Endothelial cell of umbilical vein (primary cell): ENCODE results near the gene CEP43. TPM values are rescaled to one million over a fixed set of nuclear protein-coding genes. Genes with fewer than 3 reads are reported as not detected.

Experiments used
- BruUV-seq: library from RNA; stranded (reverse); fragments of 400-500 nt; replicated peaks from 2 replicates; lab custom pipeline; 2021; lab: Mats Ljungman, UMichigan
- CTCF ChIA-PET: fragments of 300-600, 350-600 bp; sonication (Branson Sonifier 250); formaldehyde crosslinking; loops from one replicate; lab custom pipeline; 2021; ENCODE audit warnings: antibody characterized with exemption, inconsistent platforms; lab: Charles Lee
- POLR2A ChIA-PET: fragments of 300-600, 350-600 bp; sonication (Branson Sonifier 250); formaldehyde crosslinking; loops from one replicate; lab custom pipeline; 2021; ENCODE audit warnings: antibody characterized with exemption, inconsistent platforms; lab: Charles Lee
- DNase-seq: peaks from one replicate; pipeline ENCODE4 v3.0.0-alpha.2; 2011; ENCODE audit warnings: low read depth, low spot score
- FAIRE-seq: peaks from 2 replicates; lab custom pipeline; 2011; peaks lifted over from hg19 to GRCh38; lab: Jason Lieb, UNC
- H2AFZ ChIP-seq: 2 replicates; pipeline ENCODE4 v1.6.0; 2012; ENCODE audit warnings: low read depth, low read length, control low read depth, inconsistent platforms
- H3K27ac ChIP-seq: 2 replicates; pipeline ENCODE4 v1.5.1; 2011; ENCODE audit warnings: low read depth, mild to moderate bottlenecking, control low read depth, low read length, moderate library complexity; ENCODE audit not compliant: insufficient read depth
- H3K27me3 ChIP-seq, 2 experiments: 2 replicates each; pipeline versions ENCODE4 v1.6.0 to v1.6.1; 2011; ENCODE audit warnings: low read length in 2 of 2, mixed read lengths in 1 of 2; ENCODE audit not compliant: control insufficient read depth in 2 of 2, insufficient read depth in 2 of 2
- H3K36me3 ChIP-seq, 2 experiments: 2 replicates in 1 of 2; 3 replicates in 1 of 2; pipeline ENCODE4 v1.5.1; 2011; ENCODE audit warnings: low read length in 2 of 2, mild to moderate bottlenecking in 1 of 2, moderate library complexity in 1 of 2; ENCODE audit not compliant: control insufficient read depth in 2 of 2, insufficient read depth in 2 of 2; ENCODE audit errors: extremely low read depth in 1 of 2
- H3K4me1 ChIP-seq: 3 replicates; pipeline ENCODE4 v1.5.1; 2011; ENCODE audit warnings: mild to moderate bottlenecking, low read length; ENCODE audit not compliant: control insufficient read depth, insufficient read depth; ENCODE audit errors: extremely low read depth
- H3K4me2 ChIP-seq: 2 replicates; pipeline ENCODE4 v1.6.1; 2011; ENCODE audit warnings: low read length, control low read depth, mixed read lengths; ENCODE audit not compliant: insufficient read depth
- H3K4me3 ChIP-seq, 3 experiments: fragments of 200-600 bp in 1 of 3; sonication (generic), shearing (Covaris generic) in 1 of 3; replicated peaks in 1 of 3; 2 replicates each; pipeline ENCODE4 v1.5.1; 2011 to 2016; ENCODE audit warnings: control low read depth in 3 of 3, low read length in 3 of 3, mild to moderate bottlenecking in 2 of 3, inconsistent platforms in 1 of 3, low read depth in 1 of 3, moderate library complexity in 1 of 3; ENCODE audit not compliant: insufficient read depth in 1 of 3
- H3K79me2 ChIP-seq: 2 replicates; pipeline ENCODE4 v1.6.0; 2012; ENCODE audit warnings: low read length, inconsistent platforms; ENCODE audit not compliant: control insufficient read depth, insufficient read depth
- H3K9ac ChIP-seq: replicated peaks from 2 replicates; pipeline ENCODE3; 2011; ENCODE audit warnings: low read length, control low read depth; ENCODE audit not compliant: insufficient read depth; ENCODE audit errors: extremely low read depth
- H3K9me1 ChIP-seq: replicated peaks from 3 replicates; pipeline ENCODE4 v1.6.0; 2011; ENCODE audit warnings: mild to moderate bottlenecking, low read length; ENCODE audit not compliant: control insufficient read depth, insufficient read depth; ENCODE audit errors: extremely low read depth
- H3K9me3 ChIP-seq: replicated peaks from 2 replicates; pipeline ENCODE4 v1.5.1; 2012; ENCODE audit warnings: low read length, inconsistent platforms; ENCODE audit not compliant: control insufficient read depth, insufficient read depth
- H4K20me1 ChIP-seq: replicated peaks from 2 replicates; pipeline ENCODE3; 2011; ENCODE audit warnings: mild to moderate bottlenecking, low read length; ENCODE audit not compliant: control insufficient read depth, insufficient read depth; ENCODE audit errors: extremely low read depth
- EZH2 ChIP-seq: IDR thresholded peaks from 2 replicates; pipeline ENCODE4 v1.6.1; 2012; ENCODE audit warnings: borderline replicate concordance, low read depth, mild to moderate bottlenecking, moderate library complexity, low read length, inconsistent platforms; ENCODE audit not compliant: severe bottlenecking
- FOS ChIP-seq: IDR thresholded peaks from 2 replicates; pipeline ENCODE4 v1.6.1; 2011; ENCODE audit warnings: mild to moderate bottlenecking, low read length, moderate library complexity, borderline replicate concordance; ENCODE audit not compliant: insufficient read depth
- GATA2 ChIP-seq: IDR thresholded peaks from 2 replicates; pipeline ENCODE4 v1.7.0; 2011; ENCODE audit warnings: low read depth, mild to moderate bottlenecking, moderate library complexity, mixed read lengths, low read length; ENCODE audit not compliant: insufficient read length, insufficient read depth
- JUN ChIP-seq: IDR thresholded peaks from 2 replicates; pipeline ENCODE4 v1.6.1; 2011; ENCODE audit warnings: borderline replicate concordance, low read depth; ENCODE audit not compliant: insufficient read length, insufficient read depth
- MYC ChIP-seq: IDR thresholded peaks from one replicate; pipeline ENCODE4 v1.6.1; 2011; ENCODE audit warnings: mild to moderate bottlenecking, low read depth, low read length
- POLR2A ChIP-seq: IDR thresholded peaks from 2 replicates; pipeline ENCODE4 v1.6.1; 2012; ENCODE audit warnings: low read depth, mild to moderate bottlenecking, control low read depth, low read length
- POLR2AphosphoS5 ChIP-seq: IDR thresholded peaks from 2 replicates; pipeline ENCODE4 v1.6.1; 2012; ENCODE audit warnings: low read depth, mild to moderate bottlenecking, control low read depth, low read length, moderate library complexity; ENCODE audit not compliant: insufficient read depth
- dilution Hi-C: fragments of 300-500 bp; cut with MboI; formaldehyde crosslinking; loops from one replicate; pipeline ENCODE4 v1.15.0; 2019; ENCODE audit warnings: low sequenced_read_pairs; ENCODE audit not compliant: extremely low pct_ligation_motif_present
- intact Hi-C: fragments of 100-400 bp; cut with micrococcal nuclease; formaldehyde crosslinking; loops from one replicate; pipeline ENCODE4 v1.10.0; 2022
- polyA plus RNA-seq, 4 experiments: library from polyadenylated mRNA; depleted of rRNA in 3 of 4; stranded (reverse) in 3 of 4; unstranded in 1 of 4; fragments of >200 nt; gene quantifications; 2 replicates each; pipeline versions ENCODE4 v1.2.1 to v1.2.3, GENCODE V29; 2011 to 2012; ENCODE audit warnings: missing spikeins in 1 of 4
- total RNA-seq: library from RNA; stranded (reverse); gene quantifications from 2 replicates; pipeline ENCODE4 v1.2.3, GENCODE V29; 2021
- TF ChIP-seq, protein P1 (sequence below), 2 donors: IDR thresholded peaks; 1 replicate in 1 of 2; 2 replicates in 1 of 2; pipeline ENCODE4 v1.5.1; 2011; ENCODE audit warnings: low read length in 2 of 2, mild to moderate bottlenecking in 2 of 2, moderate library complexity in 2 of 2, control low read depth in 1 of 2, inconsistent platforms in 1 of 2, low read depth in 1 of 2; ENCODE audit not compliant: insufficient read depth in 1 of 2; ENCODE audit errors: extremely low read depth in 1 of 2
- TF ChIP-seq, protein P2 (sequence below): IDR thresholded peaks from 2 replicates; pipeline ENCODE4 v1.6.1; 2011; ENCODE audit not compliant: insufficient read depth, insufficient read length

CEP43 gene
- total and polyA plus RNA-seq, 2 donors (not counting 3 experiments of a cell fraction or from before 2014, with no cell fraction given): 6.5 to 22.5 TPM

GRCh38 chr6:167045828-167046580 is 46.8 kb downstream of the CEP43 start:
- Histone ChIP-seq H3K4me2 (no peak overlapping the region), H2AFZ (no peak overlapping the region), H3K9me3 (no peaks in the 10 kb centered on the region), H3K4me1 (no peaks in the 10 kb centered on the region), H3K36me3 (no peaks in the 10 kb centered on the region), H3K27ac (no peak overlapping the region), H3K4me3 (no peak overlapping the region), H3K9ac (no peak overlapping the region), H4K20me1 (no peaks in the 10 kb centered on the region), H3K27me3 (no peaks in the 10 kb centered on the region), H3K9me1 (no peaks in the 10 kb centered on the region), H3K79me2 (no peaks in the 10 kb centered on the region)
- CTCF ChIA-PET: interaction anchor here (1.2 kb wide), 1 partner anchor 259 kb away, joined by 3 read pairs; no protein-coding TSS in a partner anchor
- no peak for DNase-seq
- POLR2A ChIA-PET: no interaction called here
- no TSS peak for BruUV-seq
- no peak for TF ChIP-seq FOS
- no peak for TF ChIP-seq POLR2A
- no peak for TF ChIP-seq POLR2AphosphoS5
- TF ChIP-seq, protein P1, sequence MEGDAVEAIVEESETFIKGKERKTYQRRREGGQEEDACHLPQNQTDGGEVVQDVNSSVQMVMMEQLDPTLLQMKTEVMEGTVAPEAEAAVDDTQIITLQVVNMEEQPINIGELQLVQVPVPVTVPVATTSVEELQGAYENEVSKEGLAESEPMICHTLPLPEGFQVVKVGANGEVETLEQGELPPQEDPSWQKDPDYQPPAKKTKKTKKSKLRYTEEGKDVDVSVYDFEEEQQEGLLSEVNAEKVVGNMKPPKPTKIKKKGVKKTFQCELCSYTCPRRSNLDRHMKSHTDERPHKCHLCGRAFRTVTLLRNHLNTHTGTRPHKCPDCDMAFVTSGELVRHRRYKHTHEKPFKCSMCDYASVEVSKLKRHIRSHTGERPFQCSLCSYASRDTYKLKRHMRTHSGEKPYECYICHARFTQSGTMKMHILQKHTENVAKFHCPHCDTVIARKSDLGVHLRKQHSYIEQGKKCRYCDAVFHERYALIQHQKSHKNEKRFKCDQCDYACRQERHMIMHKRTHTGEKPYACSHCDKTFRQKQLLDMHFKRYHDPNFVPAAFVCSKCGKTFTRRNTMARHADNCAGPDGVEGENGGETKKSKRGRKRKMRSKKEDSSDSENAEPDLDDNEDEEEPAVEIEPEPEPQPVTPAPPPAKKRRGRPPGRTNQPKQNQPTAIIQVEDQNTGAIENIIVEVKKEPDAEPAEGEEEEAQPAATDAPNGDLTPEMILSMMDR (IDR thresholded peaks at IDR 0.05; ENCODE audit: extremely low read depth in 1 of 2, insufficient read depth in 1 of 2, low read depth in 1 of 2, low read length in 2 of 2): no peak
- no peak for TF ChIP-seq JUN
- no peak for TF ChIP-seq MYC
- no peak for TF ChIP-seq EZH2
- TF ChIP-seq GATA2: no peak
- TF ChIP-seq, protein P2, sequence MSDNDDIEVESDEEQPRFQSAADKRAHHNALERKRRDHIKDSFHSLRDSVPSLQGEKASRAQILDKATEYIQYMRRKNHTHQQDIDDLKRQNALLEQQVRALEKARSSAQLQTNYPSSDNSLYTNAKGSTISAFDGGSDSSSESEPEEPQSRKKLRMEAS: no peak
- no peak for FAIRE-seq
- intact Hi-C loops: no loop called here
- dilution Hi-C loops: no loop called here
